GM21515 (cell line): ENCODE results near the gene SCRG1.
A peak's percentile ranks its signal among the peaks of the same experiment; 100 is the strongest.

Source experiments
- ATAC-seq: cut with Tn5 transposase; IDR thresholded peaks from one replicate; pipeline ENCODE4 v1.9.1; 2021; ENCODE audit not compliant: unreplicated experiment

Gene SCRG1

GRCh38 chr4:173411106-173411693, 12.3 kb upstream of the SCRG1 start:
- ATAC-seq = no peak

DNA sequence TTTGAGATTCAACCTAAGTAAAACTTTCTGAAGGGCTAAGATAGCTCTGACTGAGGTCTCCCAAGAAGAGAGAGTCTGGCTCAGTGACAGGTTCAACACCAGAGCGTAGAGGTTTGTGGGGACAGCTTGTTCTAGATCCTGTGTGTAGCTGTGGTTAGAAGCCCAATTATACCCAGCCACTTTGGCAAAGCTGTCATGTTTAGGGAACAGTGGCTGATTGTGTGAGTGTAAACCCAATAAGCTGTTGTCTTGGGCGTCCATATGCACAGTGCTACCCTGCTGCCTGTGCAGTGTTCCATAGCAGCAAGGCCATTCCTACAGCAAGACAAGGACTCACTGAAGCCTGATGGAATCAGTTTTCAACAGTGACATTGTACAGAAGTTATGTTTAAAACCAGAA, 11.2 kb upstream of the SCRG1 start:
- no peak for ATAC-seq

DNA sequence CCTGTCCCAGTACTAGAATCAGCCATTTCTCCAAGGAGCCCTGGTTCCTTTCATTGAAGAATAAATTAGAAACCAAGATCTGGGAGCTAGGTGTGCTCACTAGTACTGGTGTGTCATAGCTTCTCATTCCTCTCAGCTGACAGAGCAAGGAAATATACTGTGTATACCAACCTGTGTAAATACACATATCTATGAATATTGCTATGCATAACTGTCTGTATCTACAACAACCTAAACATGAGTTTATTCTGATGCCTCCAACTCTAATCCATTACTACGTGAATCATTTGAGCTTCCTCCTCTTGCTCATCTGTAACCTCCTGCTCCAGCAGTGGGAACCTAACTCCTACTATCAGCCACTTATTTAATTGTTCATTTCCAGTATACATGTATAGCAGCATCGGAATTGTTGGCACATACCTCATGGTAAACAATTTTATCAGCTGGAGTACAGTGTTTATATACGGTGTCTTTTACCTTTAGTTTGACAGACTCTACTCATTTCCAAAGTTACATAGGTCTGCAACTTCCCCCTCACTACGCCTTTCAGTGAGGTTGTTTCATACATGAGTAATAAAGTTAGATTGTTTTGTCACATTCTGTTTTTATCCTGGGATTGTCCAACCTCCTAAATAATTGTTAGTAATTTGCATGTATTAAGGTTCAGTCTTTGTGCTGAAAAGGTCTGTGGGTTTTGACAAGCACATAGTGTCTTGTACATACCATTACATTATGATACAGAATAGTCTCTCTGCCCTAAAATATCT, 7.1 kb upstream of the SCRG1 start:
- no peak for ATAC-seq

DNA sequence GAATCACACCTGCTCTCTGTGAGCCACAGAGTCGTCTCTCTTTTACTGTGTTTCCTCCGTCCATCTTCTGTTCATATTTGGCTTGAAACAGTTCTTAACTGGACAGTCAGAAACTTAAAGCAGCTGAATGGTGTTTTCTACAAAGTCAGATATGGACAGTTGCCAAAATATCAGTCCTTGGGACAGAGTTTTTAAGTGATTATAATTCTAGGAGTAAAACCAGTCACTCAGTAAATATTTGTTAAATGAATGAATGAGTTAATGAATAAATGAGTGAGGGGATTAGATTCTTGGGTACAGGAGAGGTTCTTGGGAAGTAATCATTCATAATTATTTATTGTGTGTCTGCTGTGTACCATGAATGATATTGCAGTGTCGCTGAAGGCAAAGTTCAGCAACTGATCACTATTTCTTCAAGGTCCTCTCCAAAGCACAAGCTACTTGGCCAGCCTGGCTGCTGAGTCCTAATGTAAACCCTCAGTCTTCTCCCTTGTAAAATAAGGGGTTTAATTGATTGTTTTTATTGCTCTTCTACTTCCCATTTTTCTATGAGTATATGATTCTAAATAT, 5.5 kb upstream of the SCRG1 start:
- ATAC-seq = no peak

DNA sequence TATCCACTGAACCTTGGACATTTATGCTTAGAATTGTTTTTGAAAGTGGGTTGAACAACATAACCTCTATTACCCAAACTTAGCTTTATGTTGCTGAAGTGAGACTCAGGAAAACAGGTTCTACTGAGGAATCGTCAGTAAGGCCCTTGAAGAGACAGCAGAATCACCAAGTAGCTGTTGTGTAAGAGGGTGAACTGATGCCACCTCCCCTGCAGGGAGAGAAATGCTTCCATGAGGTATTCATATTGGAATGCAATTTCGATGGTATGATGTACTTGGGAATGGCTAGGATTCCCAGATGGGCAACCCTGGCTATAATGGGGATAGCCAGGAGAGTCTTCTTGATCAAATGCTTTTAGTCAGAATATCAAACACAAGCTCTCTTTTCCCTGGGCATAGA, 4.1 kb upstream of the SCRG1 start:
- no peak for ATAC-seq

GRCh38 chr4:173401063-173401462, 2.1 kb upstream of the SCRG1 start:
- ATAC-seq = no peak

DNA sequence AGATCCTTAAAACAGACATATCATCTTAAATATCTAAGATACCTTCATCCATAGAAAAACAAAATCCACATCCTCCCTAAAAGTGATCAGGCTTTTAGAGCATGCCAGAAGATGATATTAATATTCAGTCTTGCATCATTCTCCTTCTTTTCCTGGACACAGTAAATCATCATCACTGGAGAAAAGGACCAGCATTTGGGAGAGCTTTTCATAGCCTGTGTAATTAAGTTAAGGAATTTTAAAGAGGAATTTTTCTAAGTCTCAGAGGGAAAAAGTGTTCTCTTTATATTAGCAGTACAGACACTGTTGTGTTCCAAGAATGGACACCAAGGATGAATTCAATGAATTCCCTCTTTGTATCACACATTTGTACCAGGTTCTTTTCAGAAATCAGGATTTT, 696 bp downstream of the SCRG1 start:
- no peak for ATAC-seq

- ATAC-seq = no peak
Measured at GRCh38 chr4:173397604-173398003, 1.3 kb downstream of the SCRG1 start.

GRCh38 chr4:173391701-173392100, 7.2 kb downstream of the SCRG1 start:
- no peak for ATAC-seq

DNA sequence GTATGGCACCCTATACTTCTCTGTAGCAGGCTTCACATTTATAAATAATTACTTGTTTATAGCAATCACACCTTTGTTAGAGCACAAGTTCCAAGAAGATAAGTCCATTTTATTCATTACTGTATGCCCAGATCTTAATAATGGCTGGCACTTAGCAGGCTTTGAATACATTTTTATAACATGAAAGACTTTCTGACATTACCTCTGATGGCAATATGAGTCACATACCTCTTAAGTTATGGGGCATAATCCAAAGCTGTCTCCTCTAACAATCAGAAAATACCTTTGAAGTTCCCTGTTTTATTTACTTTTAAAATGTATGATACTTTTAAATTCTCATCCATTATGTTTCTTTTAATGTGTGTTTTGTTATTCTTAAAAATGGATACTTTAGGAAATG, 12.2 kb downstream of the SCRG1 start:
- no peak for ATAC-seq

- ATAC-seq = no peak
Measured at GRCh38 chr4:173382349-173382748, 16.6 kb downstream of the SCRG1 start.

DNA sequence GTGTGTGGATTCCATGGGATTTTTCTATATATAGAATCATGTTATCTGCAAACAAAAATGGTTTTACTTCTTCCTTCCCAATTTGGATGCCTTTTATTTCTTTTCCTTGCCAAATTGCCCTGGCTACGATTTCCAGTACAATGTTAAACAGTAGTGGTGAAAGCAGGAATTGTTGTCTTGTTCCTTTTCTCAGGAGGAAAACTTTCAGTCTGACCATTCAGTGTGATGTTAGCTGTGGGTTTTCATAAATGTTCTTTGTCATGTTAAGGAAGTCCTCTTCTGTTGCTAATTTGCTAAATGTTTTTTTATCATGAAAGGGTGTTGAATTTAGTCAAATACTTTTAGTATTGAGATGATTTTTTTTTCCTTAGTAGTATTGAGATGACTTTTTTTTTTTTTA, 17.3 kb downstream of the SCRG1 start:
- no peak for ATAC-seq

DNA sequence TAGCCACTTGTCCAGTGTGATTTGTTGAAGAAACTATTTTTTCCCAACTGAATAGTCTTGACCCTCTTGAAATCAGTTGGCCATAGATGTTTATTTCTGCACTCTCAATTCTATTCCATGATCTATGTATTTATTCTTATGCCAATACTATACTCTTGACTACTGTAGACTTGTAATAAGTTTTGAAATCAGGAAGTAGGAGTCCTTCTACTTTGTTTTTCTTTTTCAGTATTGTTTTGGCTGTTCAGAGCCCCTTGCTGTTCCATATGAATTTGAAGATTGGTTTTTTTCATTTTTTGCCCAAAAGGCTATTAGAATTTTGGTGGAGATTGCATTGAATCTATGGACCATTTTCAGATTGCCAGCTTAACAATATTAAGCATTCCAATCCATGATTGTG, 17.9 kb downstream of the SCRG1 start:
- ATAC-seq = no peak

DNA sequence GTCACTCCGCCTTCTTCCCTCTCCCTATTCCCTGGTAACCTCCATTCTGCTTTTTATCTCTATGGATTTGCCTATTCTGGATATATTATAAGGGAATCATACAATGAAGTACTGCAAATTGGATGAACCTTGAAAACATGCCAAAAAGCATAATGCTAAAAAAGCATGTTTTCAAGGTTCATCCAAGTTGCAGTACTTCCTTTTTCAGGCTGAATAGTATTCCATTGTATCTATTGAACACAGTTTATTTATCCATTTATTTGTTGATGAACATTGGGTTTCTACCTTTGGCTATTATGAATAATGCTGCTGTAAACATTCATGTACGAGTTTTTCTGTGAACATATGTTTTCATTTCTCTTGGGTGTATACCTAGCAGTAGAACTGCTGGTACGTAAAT, 19.0 kb downstream of the SCRG1 start:
- no peak for ATAC-seq

DNA sequence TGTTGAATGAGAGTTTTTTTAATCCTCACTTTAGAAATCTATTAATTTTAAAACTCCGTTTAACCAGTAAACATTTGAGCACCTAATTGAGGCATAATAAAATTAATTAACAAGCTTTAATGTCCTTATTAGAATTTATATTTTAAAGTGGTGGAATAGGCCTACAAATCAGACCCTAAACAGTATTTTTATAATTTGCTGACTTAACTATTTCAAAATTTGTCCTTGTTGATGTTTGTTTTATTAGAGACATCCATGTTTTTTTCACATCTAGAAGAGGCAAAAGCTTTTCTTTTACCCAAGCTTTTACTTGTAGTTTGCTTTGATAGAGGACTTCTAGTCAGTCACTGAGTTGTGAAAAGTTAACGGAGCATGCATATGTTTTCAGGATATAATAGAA, 24.3 kb downstream of the SCRG1 start:
- no peak for ATAC-seq

DNA sequence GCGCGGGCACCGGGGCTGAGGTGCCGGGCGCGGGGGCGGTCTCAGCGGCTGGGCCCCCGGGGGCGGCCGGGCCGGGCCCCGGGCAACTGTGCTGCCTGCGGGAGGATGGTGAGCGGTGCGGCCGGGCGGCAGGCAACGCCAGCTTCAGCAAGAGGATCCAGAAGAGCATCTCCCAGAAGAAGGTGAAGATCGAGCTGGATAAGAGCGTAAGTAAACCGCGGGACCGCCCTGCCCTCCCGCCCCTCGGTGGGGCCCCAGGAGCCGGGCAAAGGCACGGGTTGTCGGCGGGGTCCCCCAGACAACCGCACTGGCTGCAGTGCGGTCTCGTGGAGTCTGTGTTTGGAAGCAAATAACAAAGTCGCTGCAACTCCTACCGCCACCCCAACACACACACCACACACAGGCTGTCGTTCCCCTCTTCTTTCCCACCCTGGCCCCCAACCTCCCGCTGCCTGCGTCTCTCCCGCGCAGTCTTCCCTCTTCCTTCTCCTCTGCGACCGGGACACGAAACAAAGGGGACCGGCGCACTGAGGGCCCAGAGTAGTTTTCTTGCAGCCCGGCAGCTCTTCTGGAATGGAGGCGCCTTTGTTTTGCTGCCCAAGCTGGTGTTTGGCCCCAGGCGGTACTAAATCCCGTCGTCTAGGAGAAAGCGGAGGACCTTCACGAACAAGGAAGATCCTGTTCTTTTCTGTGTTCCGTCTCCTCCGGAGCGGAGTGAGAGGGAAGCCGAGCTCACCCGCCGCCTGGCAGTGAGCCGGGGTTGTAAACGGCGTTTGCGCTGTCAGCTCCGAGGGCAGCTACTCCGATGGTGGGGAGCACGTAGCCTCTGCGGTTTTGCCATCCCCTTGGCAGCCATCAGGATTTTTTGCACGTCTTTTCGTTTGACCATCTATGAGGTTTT, 27.4 kb downstream of the SCRG1 start:
- peak; percentile 20 for ATAC-seq

DNA sequence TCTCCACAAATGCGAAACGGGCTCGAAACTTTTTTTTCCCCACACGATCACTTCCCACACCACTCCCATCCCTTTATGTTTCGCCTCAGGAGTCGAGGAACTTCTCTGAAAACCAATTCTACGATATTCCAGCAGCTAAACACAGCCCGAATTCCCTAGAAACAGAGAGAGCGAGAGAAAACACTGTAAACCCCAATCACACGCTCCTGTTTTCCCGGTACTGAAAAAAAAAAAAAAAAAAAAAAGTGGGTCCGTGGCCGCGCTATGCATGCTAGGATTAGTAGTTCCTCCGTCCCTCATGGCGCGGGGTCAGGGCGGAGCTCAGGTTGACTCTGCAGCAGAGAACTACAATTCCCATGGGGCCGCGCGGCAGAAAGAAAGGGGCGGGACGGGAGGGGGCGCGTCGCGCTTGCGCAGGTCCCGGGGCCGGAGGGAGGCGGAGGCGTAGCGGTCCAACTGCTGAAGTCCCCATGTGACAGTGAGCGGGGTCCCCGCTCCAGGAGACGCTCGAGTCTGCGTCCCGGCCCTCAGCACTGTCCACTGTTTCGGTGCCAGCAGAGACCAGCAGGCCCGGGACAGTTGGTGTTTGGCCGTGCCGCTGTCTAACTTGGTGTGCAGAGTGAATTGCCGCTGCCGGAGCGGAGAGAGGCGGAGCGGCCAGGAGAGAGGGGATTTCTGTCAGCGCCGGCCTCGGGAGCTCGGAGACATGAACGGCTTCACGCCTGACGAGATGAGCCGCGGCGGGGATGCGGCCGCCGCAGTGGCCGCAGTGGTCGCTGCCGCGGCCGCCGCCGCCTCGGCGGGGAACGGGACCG, 28.2 kb downstream of the SCRG1 start, which contains the start of gene SAP30:
SAP30 (plus strand) TSS at position 478 of the 815 bp plus-strand sequence; CDS start at position 707, 229 bp downstream.
- peak; percentile 72 for ATAC-seq

- peak; percentile 2 for ATAC-seq
Measured at GRCh38 chr4:173370130-173370476, 28.8 kb downstream of the SCRG1 start.

DNA sequence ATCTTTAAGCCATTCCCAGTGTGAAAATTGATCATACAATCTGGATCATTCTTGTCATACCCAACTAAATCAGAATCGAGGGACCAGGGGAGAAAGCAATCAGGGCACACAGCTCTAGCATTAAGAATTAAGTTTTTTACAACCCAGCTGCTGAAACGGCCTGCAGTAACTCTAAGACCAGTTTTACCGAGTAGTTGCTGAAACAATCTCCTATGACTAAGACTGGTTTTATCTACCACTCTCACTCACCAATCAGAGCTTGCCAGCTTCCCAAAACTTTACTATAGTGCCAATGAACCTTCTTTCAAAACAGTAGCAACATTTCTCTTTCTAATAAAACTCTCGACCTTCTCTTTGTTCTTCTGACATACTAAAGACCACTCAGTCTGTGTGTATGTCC, 31.0 kb downstream of the SCRG1 start:
- ATAC-seq = no peak

DNA sequence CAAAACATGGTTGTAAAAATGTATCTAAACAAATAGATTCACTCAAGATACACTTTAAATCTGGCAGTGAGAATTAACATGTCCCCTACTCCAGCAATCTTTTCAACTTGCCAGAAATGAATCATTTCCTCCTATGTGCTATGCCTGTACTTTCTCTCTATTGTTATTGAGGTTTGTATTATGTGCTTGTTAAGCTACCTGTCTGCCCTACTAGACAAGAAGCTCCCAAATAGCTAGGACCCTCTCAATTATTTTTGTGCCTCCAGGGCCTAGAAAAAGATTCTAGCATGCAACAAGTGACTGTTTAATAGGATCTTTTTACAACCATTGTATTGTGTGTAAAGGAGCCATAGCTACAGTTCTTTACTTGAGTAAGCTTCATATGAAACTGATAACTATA, 31.6 kb downstream of the SCRG1 start:
- no peak for ATAC-seq
